HG03045 (cell line): Measurements from ENCODE around the gene MOSMO.
"Not testable (repeated sequence)": the region's sequence is repeated elsewhere in the genome, so short reads cannot be mapped to it uniquely, and the experiment has no call there.

Experiments used
- ATAC-seq: cut with Tn5 transposase; IDR thresholded peaks from one replicate; pipeline ENCODE4 v1.9.1; 2021; ENCODE audit warnings: mild to moderate bottlenecking, moderate library complexity; ENCODE audit not compliant: unreplicated experiment

Gene MOSMO

DNA sequence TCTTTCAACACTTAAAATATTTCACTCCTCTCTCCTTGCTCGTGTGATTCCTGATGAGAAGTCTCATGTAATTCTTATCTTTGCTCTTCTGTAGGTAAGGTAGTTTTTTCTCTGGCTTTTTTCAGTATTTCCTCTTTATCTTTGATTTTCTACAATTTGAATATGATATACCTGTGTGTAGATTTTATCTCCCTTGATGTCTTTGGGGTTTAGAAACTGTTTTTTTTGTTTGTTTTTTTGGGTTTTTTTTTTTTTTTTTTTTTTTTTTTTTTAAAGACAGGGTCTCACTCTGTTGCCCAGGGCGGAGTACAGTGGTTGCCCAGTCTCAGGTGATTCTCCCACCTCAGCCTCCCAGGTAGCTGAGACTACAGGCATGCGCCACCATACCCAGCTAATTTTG lies 26.6 kb downstream of the MOSMO start:
- ATAC-seq = no peak

DNA sequence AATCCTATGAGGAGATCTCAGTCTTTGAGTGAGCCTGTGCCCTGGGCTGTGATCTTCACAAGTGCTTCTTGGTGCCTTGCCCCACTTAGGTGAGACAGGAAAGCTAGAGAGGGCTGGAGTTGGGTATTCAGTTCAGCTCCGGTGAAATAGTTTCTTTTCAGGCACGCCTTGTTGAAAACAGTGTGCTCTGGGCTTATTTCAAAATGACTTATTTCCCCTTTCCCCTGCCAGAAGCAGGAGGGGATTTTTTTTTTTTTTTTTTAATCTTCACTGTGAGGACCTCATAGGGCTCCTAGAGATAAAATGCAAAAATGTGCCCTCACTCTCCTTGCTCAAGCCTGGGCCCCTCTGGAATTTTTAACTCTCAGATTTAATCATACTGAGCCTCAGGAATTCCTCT lies 27.2 kb downstream of the MOSMO start:
- no peak for ATAC-seq

DNA sequence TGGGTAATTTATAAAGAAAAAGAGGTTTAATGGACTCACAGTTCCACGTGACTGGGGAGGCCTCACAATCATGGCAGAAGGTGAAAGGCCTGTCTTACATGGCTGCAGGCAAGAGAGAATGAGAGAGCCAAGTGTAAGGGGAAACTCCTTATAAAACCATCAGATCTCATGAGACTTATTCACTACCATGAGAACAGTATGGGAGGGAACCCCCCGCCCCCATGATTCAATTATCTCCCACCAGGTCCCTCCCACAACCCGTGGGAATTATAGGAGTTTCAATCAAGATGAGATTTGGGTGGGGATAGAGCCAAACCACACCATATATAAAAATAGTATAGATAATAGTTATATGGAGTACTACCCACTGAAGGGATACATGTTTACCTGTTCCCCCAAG lies 36.0 kb downstream of the MOSMO start:
- ATAC-seq = not testable (repeated sequence)

DNA sequence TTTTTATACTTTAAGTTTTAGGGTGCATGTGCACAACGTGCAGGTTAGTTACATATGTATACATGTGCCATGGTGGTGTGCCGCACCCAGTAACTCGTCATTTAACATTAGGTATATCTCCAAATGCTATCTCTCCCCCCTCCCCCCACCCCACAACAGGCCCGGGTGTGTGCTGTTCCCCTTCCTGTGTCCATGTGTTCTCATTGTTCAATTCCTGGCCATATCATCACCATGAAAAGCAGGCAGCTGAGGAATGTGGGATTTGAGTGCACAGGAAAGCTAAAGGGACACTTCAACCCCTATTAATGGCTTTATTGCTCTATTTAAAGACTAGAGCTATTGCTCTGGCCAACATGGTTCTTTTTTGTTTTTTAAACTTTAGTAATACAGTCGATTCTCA lies 38.0 kb downstream of the MOSMO start:
- not testable (repeated sequence) for ATAC-seq

DNA sequence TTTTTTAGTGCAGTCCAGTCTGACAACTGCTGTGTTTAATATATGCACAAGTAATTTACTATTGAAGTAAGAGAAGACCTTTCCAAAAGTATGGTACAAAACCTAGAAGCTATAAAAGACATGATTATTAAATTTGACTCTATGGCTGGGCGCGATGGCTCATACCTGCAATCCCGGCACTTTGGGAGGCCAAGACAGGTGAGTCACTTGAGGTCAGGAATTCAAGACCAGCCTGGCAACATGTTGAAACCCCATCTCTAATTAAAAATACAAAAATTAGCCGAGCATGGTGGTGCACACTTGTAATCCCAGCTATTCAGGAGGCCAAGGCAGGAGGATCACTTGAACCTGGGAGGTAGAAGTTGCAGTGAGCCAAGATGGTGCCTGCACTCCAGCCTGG lies 43.1 kb downstream of the MOSMO start:
- ATAC-seq = no peak

DNA sequence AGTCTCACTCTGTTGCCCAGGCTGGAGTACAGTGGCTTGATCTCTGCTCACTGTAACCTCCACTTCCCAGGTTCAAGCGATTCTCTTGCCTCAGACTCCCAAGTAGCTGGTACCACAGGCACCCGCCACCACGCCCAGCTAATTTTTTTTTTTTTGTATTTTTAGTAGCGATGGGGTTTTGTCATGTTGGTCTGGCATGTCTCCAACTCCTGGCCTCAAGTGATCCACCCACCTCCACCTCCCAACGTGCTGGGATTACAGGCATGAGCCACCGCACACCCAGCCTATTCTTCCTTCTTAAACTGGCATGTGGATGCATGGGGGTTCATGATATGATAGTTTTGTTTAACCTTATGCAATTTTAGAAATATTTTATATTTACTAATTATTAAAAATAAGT lies 45.1 kb downstream of the MOSMO start:
- no peak for ATAC-seq

DNA sequence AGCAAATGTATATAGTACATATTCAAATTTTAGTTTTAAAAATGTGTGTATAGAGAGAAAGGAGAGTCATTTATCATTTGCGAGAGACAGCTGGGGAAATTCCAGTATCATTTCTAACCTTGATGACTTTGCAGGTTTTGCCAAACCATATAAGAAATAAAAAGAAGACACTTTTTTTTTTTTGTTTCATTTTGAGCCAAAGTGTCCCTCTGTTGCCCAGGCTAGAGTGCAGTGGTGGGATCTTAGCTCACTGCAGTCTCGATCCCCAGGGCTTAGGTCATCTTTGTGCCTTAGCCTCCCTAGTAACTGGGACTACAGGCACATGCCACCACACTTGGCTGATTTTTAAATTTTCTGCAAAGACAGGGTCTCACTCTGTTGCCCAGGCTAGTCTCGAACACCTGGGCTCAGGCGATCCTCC lies 46.0 kb downstream of the MOSMO start:
- no peak for ATAC-seq

DNA sequence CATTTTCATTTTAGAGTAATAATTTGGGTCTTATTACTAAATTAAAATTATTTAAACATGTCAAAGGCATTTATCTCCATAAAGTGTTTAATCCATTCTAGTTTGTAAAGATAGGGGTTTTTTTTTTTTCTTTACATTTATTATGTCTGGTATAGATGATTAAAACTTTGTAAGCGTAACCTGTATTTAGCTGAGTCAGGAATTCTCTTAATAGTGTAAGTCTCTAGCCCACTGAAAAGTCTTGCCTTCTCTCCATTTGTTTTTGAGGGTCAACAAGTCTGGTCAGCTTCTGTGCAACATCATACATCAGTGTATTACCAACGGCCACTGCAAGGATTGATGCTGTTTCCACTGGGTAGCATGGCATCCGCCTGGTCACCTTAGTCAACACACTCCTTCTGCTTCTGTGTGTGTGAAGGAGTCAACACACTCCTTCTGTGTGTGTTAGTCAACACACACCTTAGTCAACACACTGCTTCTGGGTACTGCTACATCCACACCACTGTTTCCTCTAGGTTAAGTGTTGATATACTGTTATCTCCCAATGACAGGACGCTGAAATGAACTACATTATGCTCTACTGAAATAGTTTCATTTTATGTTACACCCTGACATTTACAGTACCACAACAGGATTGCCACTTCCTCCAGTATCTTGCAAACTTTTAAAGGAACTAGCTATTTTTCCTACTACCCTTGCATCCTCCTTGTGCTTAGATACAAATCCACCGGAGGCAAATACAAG lies 47.1 kb downstream of the MOSMO start:
- ATAC-seq = no peak

DNA sequence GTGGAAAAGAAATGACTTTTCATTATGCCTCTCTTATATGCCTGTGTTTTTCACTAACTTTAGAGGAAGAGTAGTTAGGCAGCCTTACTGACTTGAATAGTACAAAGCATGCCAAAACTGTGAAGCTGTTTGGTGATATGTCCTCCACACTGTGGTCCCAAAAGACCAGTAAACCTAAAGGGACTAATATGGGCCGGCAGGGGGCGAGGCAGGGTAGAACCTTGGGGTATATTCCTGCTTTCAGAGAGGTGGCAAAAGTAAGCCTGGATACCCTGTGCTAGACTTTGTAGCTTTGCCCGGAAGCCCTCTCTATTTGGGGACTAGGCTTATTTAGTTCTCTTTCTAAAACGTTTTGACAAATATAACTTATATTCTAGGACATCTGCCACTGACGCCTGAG lies 48.0 kb downstream of the MOSMO start:
- no peak for ATAC-seq

DNA sequence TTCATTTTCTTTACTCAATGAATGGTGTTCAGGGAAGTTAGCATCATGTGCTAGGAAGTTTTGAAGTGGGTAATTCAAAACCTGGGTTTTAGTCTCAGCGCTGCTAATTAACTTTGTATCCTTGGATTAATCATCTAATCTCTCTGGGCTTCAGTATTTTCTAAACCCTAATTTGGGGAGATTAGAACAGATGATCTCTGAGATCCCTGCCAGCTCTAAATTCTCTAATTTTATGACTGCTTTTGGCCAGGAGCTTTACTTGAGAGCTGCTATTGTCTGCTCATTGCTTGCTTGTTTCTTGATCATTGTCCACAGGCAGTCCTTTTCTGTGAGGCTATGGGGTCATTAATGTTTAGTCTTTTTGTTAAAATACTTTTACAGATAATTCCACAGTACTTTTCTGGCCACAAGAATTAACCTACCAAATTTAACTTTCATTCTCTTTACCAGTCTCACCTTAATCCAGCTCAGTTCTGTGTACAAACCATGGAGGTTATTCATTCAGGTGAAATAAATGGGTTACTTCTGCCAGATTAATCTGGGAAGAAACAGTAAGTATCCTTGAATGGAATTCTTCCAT lies 56.1 kb downstream of the MOSMO start:
- no peak for ATAC-seq

DNA sequence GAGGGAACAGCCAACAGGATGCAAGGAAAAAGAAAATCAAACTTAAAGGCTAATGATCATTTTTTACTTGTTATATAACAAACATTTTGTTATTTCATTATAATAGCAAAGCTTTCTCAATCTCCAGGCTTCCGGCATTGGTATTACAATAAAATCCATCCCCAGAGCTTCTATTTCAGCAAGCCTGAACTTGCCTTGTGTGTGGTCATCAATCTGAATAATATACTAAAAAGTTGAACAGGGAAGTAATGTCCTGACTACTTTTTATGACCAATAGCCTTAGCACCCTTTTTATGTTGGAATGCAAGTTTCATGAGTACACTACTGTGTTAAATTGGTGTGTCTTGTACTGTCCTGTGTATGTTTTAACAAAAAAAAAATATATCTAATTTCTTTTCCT lies 57.3 kb downstream of the MOSMO start:
- no peak for ATAC-seq

DNA sequence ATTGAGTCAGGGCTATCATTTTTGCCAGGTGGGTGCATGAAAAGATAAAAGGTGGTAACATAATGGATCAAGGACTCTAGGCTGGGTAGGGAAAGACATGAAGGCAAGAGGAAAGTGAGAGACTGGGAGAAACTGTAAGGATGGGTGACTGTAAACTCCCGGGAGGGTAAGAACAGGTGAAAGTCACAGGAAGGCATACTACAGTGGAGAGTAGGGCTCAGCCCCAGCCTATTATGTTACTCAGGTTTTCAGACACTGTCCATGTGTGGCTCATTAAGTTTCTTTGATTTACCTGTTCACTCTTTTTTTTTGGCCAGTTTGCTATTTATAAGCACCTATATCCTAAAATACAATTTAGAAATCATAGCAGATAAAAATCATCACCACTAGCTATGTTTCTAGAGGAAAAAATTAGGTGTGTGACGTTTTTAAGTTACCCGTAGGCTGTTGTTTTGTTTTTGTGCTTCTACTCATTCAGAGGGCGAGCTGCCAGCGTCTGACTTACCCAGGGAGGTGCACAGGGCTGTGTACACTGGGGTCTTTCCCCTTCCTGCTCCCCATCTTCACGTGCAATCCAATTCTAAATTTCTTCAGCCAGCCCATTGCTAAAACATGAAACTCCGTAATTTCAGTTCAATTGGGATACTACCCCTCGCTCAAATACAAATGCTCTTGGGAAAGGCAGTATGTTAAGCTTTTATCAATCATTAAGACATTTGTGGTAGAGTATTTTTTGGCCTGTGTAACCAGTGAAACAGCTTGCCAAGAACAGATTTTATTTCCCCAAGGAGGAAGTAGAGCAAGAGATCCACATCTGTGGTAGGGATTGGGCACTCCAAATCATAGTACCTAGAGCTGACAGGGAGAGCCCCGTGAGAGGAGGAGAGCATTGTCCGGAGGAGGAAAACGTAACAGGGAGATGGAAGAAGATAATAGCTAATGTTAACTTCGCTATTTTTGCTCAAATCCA lies 62.7 kb downstream of the MOSMO start:
- no peak for ATAC-seq

DNA sequence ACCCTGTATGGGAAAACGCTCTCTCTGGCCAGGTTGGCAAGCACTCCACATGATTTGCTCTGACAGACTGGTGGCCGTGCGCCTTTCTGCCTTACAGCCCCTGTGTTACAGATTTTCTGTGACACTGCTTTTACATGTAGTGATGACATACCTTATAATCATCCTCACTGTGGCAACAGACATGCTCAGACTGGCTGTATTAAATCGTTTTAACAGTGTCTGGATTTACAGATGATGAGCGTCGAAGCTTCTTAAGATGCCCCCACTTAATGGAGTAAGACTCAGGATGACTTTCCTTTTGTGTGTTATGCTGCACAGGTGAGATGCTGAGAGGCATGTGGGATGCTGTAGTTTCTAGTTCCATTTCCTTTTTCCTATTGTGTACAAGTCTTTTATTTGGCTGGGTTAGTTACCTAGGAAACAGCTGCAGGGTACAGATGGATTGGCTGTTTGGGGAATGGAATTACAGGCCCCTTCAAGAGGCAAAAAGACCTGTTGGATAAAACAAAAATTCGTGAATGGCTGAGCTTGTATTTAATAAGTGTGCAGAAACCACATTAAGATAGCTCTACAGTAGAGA lies 63.5 kb downstream of the MOSMO start:
- ATAC-seq = no peak

DNA sequence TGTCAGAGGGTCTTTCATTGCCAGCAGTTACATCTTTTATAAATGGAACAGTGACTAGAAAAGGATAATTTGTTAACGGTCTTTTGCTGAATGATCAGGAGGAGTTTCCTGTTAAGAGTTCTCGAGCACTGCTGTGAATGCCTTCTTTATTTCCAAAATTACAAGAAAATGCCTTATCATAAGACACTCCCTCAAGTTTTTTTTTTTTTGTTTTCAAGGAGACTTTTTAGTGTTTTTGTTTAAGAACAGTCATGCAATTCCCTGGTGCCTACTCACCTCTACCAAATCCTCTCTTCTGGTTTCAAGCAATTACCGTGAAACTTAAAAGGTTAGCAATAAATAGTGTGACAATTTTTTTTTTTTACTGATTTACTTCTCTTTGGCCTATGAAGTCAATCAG lies 65.4 kb downstream of the MOSMO start:
- no peak for ATAC-seq

DNA sequence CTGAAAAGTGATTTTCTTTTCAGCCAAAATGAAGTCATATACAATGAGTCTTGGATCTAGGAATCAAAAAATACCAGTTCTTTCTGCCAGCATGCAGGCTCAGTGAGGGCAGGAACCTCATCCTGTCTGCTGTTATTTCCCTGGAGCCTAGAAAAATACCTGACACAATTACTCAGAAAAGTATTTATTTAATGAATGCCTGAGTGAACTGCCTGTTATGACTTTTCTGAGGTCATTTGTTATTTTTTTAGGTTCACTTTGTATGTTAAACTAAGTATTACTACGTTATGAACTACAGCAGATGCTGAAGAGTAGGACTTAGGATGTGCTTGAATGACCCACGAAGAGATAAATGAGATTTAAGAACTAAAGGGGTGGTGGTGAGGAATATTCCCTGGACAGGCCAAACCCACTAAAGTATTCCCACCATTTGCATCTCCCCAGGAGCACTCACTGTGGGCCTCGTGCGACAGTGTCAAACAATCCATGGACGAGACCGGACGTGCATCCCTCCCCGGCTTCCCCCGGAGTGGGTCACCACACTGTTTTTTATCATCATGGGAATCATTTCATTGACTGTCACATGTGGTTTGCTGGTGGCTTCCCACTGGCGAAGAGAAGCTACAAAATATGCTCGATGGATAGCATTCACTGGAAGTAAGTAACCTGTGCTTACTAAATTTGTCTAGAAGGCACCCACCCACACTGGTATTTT lies 67.3 kb downstream of the MOSMO start:
- ATAC-seq = no peak

DNA sequence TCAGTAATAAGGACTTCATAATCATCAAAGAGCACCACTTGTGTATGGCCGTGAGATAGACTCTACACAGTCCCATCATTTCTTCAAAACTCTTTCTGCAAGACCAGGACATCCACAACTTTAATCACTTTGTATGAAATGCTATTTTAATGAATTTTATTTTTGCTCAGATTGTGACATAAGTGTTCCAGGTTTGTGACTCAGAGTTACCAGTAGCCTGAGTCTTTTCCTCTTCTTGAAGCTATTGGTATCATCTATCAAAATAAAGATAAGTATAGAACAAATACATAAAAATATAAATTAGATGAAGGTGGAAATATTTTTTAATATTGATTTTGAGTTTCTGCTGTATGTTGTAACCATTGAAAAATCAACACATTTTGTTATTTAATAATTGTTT lies 67.9 kb downstream of the MOSMO start:
- no peak for ATAC-seq

DNA sequence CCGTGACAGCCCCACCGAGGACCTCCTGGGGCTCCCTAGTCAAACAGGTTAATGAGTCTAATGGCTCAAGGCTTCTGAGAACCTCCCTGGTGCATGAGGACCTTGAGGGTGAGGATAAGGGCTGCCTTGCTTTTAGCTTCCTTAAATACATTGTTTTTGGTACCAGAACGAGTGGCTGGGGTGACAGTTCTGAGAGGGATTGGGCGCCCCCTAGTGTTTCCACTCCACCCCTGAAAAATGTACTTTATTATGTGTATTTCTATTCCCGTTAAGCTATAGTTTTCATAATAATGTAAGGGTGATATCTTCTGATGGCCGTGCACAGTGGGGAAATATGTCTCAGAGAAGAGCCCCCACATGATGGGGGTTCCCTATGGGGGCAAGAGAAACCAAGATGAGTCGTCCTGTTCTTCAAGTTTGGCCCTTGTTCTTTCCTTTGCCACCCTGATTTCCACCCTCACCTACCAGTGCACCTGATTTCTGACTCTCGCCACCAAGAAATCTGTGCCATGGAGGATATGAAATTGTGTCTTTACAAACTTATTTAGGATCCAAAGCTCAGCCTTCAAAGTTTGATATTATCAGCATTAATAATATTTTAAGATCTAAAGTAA lies 69.9 kb downstream of the MOSMO start:
- no peak for ATAC-seq

DNA sequence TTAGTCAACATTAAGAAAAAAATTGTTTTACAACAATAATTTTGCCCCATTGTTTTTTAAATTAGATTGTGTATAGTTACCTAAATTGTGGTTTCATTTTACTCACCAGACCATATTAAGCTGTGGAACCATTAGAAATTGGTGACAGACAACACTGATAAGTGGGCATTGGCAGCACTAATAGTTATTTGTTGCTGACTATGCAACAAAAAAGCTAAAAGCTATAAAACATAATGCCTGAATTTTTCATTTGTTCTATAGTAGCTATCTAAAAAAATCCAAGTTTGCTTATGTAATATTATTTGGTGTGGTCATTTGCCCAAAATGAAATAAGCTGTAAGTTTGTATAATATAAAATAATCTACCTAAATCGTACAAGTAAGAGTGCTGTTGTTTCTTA lies 70.7 kb downstream of the MOSMO start:
- ATAC-seq = no peak

DNA sequence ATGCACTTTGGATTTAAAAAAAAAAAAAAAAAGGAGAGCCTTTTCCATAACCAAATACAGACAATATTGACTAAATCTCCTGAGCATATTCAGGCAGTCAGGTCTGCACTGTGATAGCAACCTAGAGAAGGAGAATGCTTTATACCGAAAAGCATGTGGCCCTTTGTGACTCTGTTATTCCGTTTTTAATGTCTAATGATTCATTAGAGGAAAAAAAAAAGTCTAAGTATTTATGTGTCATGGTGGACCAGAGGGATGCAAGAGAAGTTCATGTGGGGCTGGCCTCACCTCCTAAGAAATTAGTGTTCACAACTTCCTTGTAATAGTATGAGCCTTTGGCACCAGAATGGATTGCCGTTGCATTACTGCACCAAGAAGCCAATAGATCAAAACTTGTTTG lies 73.1 kb downstream of the MOSMO start:
- ATAC-seq = no peak

DNA sequence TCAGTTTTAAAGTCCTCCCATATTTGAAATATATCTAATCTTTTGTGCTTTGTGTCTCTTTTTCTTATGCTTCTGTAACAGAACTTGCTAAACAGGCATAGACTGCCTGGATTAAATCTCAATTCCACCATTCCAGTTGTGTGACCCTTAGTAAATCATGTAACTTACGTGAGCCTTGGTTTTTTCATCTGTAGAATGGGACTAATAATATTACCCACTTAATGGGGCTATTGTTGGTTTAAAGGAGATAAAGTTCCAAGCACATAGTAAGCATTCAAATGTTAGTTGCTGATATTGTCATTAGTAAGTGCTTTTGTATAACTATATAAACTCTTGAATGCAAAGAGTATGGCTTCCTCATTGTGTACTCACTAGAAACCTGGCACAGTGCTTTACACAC lies 78.5 kb downstream of the MOSMO start:
- no peak for ATAC-seq
